DOHH2 (cell line): ENCODE results near the gene DCLK2.

Experiments used
- H3F3A ChIP-seq: fragments of 200-600 bp; sonication (generic), shearing (Covaris generic); 2 replicates; pipeline ENCODE4 v1.6.0; 2016; ENCODE audit warnings: antibody characterized with exemption, mild to moderate bottlenecking; ENCODE audit not compliant: control insufficient read depth, insufficient read depth
- H3K27ac ChIP-seq: fragments of 200-600 bp; sonication (generic); 2 replicates; pipeline ENCODE4 v1.5.1; 2014; ENCODE audit warnings: low read depth, mild to moderate bottlenecking, low read length, moderate library complexity
- H3K27me3 ChIP-seq: fragments of 200-600 bp; sonication (generic); 2 replicates; pipeline ENCODE4 v1.6.1; 2014; ENCODE audit warnings: mild to moderate bottlenecking, low read length, mixed read lengths; ENCODE audit not compliant: control insufficient read depth
- H3K36me3 ChIP-seq: fragments of 200-600 bp; sonication (generic); 2 replicates; pipeline ENCODE4 v1.6.1; 2014; ENCODE audit warnings: mild to moderate bottlenecking, low read length, moderate library complexity, mixed read lengths; ENCODE audit not compliant: control insufficient read depth
- H3K4me1 ChIP-seq: fragments of 200-600 bp; sonication (generic); 2 replicates; pipeline ENCODE4 v1.6.1; 2014; ENCODE audit warnings: mild to moderate bottlenecking, low read length, mixed read lengths; ENCODE audit not compliant: control insufficient read depth
- H3K4me2 ChIP-seq: fragments of 200-600 bp; sonication (generic); 2 replicates; pipeline ENCODE4 v1.6.0; 2014; ENCODE audit warnings: mild to moderate bottlenecking, low read length, moderate library complexity
- H3K4me3 ChIP-seq: fragments of 200-600 bp; sonication (generic); 2 replicates; pipeline ENCODE4 v1.5.1; 2014; ENCODE audit warnings: mild to moderate bottlenecking, low read length, mixed read lengths
- H3K79me2 ChIP-seq: fragments of 200-600 bp; sonication (generic); 2 replicates; pipeline ENCODE4 v1.6.1; 2014; ENCODE audit warnings: mild to moderate bottlenecking, low read length, mixed read lengths; ENCODE audit not compliant: control insufficient read depth
- H3K9me2 ChIP-seq: fragments of 200-600 bp; sonication (generic); replicated peaks from 2 replicates; pipeline ENCODE4 v1.6.1; 2014; ENCODE audit warnings: mild to moderate bottlenecking, low read length, mixed read lengths; ENCODE audit not compliant: control insufficient read depth
- H3K9me3 ChIP-seq: fragments of 200-600 bp; sonication (generic); 2 replicates; pipeline ENCODE4 v1.6.1; 2014; ENCODE audit warnings: antibody characterized with exemption, low read length, mixed read lengths; ENCODE audit not compliant: control insufficient read depth, insufficient read depth
- H4K20me1 ChIP-seq: fragments of 200-600 bp; sonication (generic); 2 replicates; pipeline ENCODE4 v1.6.0; 2014; ENCODE audit warnings: low read depth, mild to moderate bottlenecking, antibody characterized with exemption, low read length, moderate library complexity; ENCODE audit not compliant: control insufficient read depth, insufficient read depth
- EZH2phosphoT487 ChIP-seq: fragments of 200-600 bp; sonication (generic); IDR thresholded peaks from 2 replicates; pipeline ENCODE4 v1.6.1; 2017; ENCODE audit warnings: borderline replicate concordance, mild to moderate bottlenecking, antibody characterized with exemption, low read length, moderate library complexity, mixed read lengths
- TF ChIP-seq, protein P1 (sequence below): fragments of 200-600 bp; sonication (generic); IDR thresholded peaks from one replicate; pipeline ENCODE4 v1.5.1; 2014; ENCODE audit warnings: antibody characterized with exemption, mild to moderate bottlenecking, low read depth, low read length; ENCODE audit not compliant: poor library complexity, severe bottlenecking

DCLK2 gene

GRCh38 chr4:150211799-150212445 is 133.7 kb downstream of the DCLK2 start:
- Histone ChIP-seq H3F3A (no peaks in the 10 kb centered on the region), H3K9me3 (no peaks in the 10 kb centered on the region), H4K20me1 (no peaks in the 10 kb centered on the region), H3K4me3 (no peak overlapping the region), H3K27ac (no peak overlapping the region), H3K4me2 (no peak overlapping the region), H3K9me2 (no peaks in the 10 kb centered on the region), H3K79me2 (no peaks in the 10 kb centered on the region), H3K27me3 (peaks cover 4% of the 10 kb centered on the region; the same call in 1 of the 2 replicates), H3K4me1 (no peaks in the 10 kb centered on the region), H3K36me3 (no peaks in the 10 kb centered on the region)
- TF ChIP-seq EZH2phosphoT487, result no peak
- TF ChIP-seq, protein P1, sequence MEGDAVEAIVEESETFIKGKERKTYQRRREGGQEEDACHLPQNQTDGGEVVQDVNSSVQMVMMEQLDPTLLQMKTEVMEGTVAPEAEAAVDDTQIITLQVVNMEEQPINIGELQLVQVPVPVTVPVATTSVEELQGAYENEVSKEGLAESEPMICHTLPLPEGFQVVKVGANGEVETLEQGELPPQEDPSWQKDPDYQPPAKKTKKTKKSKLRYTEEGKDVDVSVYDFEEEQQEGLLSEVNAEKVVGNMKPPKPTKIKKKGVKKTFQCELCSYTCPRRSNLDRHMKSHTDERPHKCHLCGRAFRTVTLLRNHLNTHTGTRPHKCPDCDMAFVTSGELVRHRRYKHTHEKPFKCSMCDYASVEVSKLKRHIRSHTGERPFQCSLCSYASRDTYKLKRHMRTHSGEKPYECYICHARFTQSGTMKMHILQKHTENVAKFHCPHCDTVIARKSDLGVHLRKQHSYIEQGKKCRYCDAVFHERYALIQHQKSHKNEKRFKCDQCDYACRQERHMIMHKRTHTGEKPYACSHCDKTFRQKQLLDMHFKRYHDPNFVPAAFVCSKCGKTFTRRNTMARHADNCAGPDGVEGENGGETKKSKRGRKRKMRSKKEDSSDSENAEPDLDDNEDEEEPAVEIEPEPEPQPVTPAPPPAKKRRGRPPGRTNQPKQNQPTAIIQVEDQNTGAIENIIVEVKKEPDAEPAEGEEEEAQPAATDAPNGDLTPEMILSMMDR, result no peak

DNA sequence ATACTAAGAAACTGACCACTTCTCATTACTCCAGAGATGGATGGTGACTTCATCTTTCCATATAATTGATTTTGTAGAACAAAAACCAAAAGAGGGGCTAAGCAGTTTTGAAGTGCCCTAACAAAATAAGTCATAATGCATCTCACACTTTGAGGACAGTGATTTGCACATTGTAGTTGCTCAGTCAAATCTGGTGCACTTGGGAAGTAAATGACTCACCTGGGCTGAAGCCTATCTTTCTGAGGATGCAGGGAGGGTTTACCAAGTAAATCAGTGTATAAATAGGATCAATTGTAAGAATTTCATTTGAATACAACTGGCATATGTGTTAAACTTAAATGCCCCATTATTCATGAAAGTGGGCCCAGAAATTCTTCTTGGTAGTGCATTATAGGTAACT is 134.2 kb downstream of the DCLK2 start:
- Histone ChIP-seq H3K4me3 (no peak overlapping the region), H3K4me1 (no peaks in the 10 kb centered on the region), H3K27me3 (peaks cover 4% of the 10 kb centered on the region; the same call in 1 of the 2 replicates), H3K36me3 (no peaks in the 10 kb centered on the region), H3K27ac (no peak overlapping the region), H3K79me2 (no peaks in the 10 kb centered on the region), H4K20me1 (no peaks in the 10 kb centered on the region), H3K4me2 (no peak overlapping the region), H3F3A (no peaks in the 10 kb centered on the region), H3K9me3 (no peaks in the 10 kb centered on the region), H3K9me2 (no peaks in the 10 kb centered on the region)
- TF ChIP-seq, protein P1, result no peak
- no peak for TF ChIP-seq EZH2phosphoT487

GRCh38 chr4:150212927-150213326 is 134.7 kb downstream of the DCLK2 start:
- TF ChIP-seq, protein P1, result no peak
- no peak for TF ChIP-seq EZH2phosphoT487
- Histone ChIP-seq H3K4me2 (no peak overlapping the region), H3K36me3 (no peaks in the 10 kb centered on the region), H4K20me1 (no peaks in the 10 kb centered on the region), H3K4me1 (no peaks in the 10 kb centered on the region), H3K27ac (no peak overlapping the region), H3F3A (no peaks in the 10 kb centered on the region), H3K9me2 (no peaks in the 10 kb centered on the region), H3K79me2 (no peaks in the 10 kb centered on the region), H3K4me3 (no peak overlapping the region), H3K27me3 (peaks cover 4% of the 10 kb centered on the region; the same call in 1 of the 2 replicates), H3K9me3 (no peaks in the 10 kb centered on the region)
